Natural killer cell (primary cell): ENCODE measurements around the gene IFNL2. TPM values are rescaled to one million over a fixed set of nuclear protein-coding genes. Genes with fewer than 3 reads are reported as not detected.
"Not testable (repeated sequence)": the region's sequence is repeated elsewhere in the genome, so short reads cannot be mapped to it uniquely, and the experiment has no call there.

Source experiments
- ATAC-seq, 3 donors: fragments of 150-1000 bp in 2 of 3; fragments of 200-7000 bp in 1 of 3; cut with Tn5 transposase; 1 replicate in 1 of 3; 2 replicates in 2 of 3; pipeline ENCODE4 v1.10.0; 2021; ENCODE audit warnings: mild to moderate bottlenecking in 2 of 3, moderate library complexity in 2 of 3
- DNase-seq, 2 donors: peaks; one replicate each; pipeline versions ENCODE4 v3.0.0 to v3.0.0-alpha.2; 2013 to 2021; ENCODE audit warnings: mixed read lengths in 1 of 2
- H3K27ac ChIP-seq: one replicate; pipeline ENCODE4 v1.5.1; 2013; ENCODE audit warnings: mild to moderate bottlenecking, low read length
- H3K27me3 ChIP-seq: one replicate; pipeline ENCODE4 v1.6.1; 2013; ENCODE audit warnings: low read length; ENCODE audit not compliant: control insufficient read depth, insufficient read depth
- H3K36me3 ChIP-seq: one replicate; pipeline ENCODE4 v1.6.1; 2013; ENCODE audit warnings: low read length; ENCODE audit not compliant: control insufficient read depth, insufficient read depth
- H3K4me1 ChIP-seq: one replicate; pipeline ENCODE4 v1.6.1; 2013; ENCODE audit warnings: low read length; ENCODE audit not compliant: control insufficient read depth, insufficient read depth
- H3K4me3 ChIP-seq: one replicate; pipeline ENCODE4 v1.5.1; 2013; ENCODE audit warnings: low read length
- H3K9me3 ChIP-seq: one replicate; pipeline ENCODE4 v1.6.1; 2013; ENCODE audit warnings: low read length; ENCODE audit not compliant: control insufficient read depth, insufficient read depth
- H3K27ac Mint-ChIP-seq, 2 donors: one replicate each; pipeline ENCODE4 v1.8.0; 2022; ENCODE audit warnings: mild to moderate bottlenecking in 2 of 2, mixed read lengths in 2 of 2, moderate library complexity in 1 of 2
- H3K27me3 Mint-ChIP-seq, 2 donors: one replicate each; pipeline ENCODE4 v1.8.0; 2022; ENCODE audit warnings: low read depth in 2 of 2, mixed read lengths in 2 of 2
- H3K36me3 Mint-ChIP-seq: one replicate; pipeline ENCODE4 v1.8.0; 2022; ENCODE audit warnings: mixed read lengths
- H3K4me1 Mint-ChIP-seq, 2 donors: one replicate each; pipeline ENCODE4 v1.8.0; 2022; ENCODE audit warnings: mixed read lengths in 2 of 2
- H3K4me3 Mint-ChIP-seq: one replicate; pipeline ENCODE4 v1.8.0; 2022; ENCODE audit warnings: mild to moderate bottlenecking, moderate library complexity, mixed read lengths
- H3K9me3 Mint-ChIP-seq, 2 donors: one replicate each; pipeline ENCODE4 v1.8.0; 2022; ENCODE audit warnings: mixed read lengths in 2 of 2
- CTCF ChIP-seq: fragments of 200-600 bp; IDR thresholded peaks from one replicate; pipeline ENCODE4 v1.8.0; 2022; ENCODE audit warnings: antibody characterized with exemption
- WGBS: methylation state at CpG from one replicate; pipeline ENCODE4 v1.1.7; 2013; ENCODE audit warnings: missing lambda C conversion rate; ENCODE audit not compliant: insufficient coverage; 5-methylcytosine and 5-hydroxymethylcytosine counted together
- intact Hi-C: fragments of 100-400 bp; cut with micrococcal nuclease; formaldehyde crosslinking; loops from one replicate; pipeline ENCODE4 v1.14.2; 2022
- total RNA-seq, 4 donors: library from RNA; stranded (reverse); fragments of 120-200 nt in 1 of 4; gene quantifications; one replicate each; pipeline versions ENCODE4 v1.2.3 to v1.2.4, GENCODE V29; 2013 to 2022

Gene IFNL2
- total RNA-seq, 3 donors from 2014 or later (not counting 1 experiment from before 2014, with no cell fraction given) = not detected

- Mint-ChIP-seq H3K9me3 (no peaks in the 10 kb centered on the region), H3K27me3 (peaks cover 0 to 2% of the 10 kb centered on the region in 2 donors), H3K27ac (no peak overlapping the region), H3K4me3 (no peak overlapping the region), H3K4me1 (no peaks in the 10 kb centered on the region), H3K36me3 (no peaks in the 10 kb centered on the region)
- ATAC-seq (no peak), DNase-seq (no peak)
- Histone ChIP-seq H3K9me3 (no peaks in the 10 kb centered on the region), H3K36me3 (no peaks in the 10 kb centered on the region), H3K4me3 (no peak overlapping the region), H3K4me1 (peaks cover 4% of the 10 kb centered on the region), H3K27ac (no peak overlapping the region), H3K27me3 (peaks cover 4% of the 10 kb centered on the region)
- TF ChIP-seq CTCF = no peak
- intact Hi-C loops = no loop called here
- WGBS = 88% methylated on average over 8 of the region's 9 CpGs
Measured at GRCh38 chr19:39270036-39270871, 2.1 kb downstream of the IFNL2 start.

- H3K27ac Mint-ChIP-seq, H3K4me1 Mint-ChIP-seq: not testable (repeated sequence)
- WGBS = 95% methylated on average over 5 of the region's 5 CpGs
Measured at GRCh38 chr19:39273859-39274258, 5.7 kb downstream of the IFNL2 start.

GRCh38 chr19:39275578-39275977 lies 7.4 kb downstream of the IFNL2 start:
- Histone ChIP-seq H3K27me3 (no peaks in the 10 kb centered on the region), H3K9me3 (no peaks in the 10 kb centered on the region), H3K4me3 (no peak overlapping the region), H3K4me1 (no peaks in the 10 kb centered on the region), H3K27ac (no peak overlapping the region), H3K36me3 (no peaks in the 10 kb centered on the region)
- WGBS = 88% methylated on average over 5 of the region's 5 CpGs
- Mint-ChIP-seq H3K36me3 (no peaks in the 10 kb centered on the region), H3K27ac (no peak overlapping the region), H3K4me1 (no peaks in the 10 kb centered on the region), H3K9me3 (no peaks in the 10 kb centered on the region), H3K27me3 (no peaks in the 10 kb centered on the region), H3K4me3 (no peak overlapping the region)
- ATAC-seq (no peak), DNase-seq (no peak)
- TF ChIP-seq CTCF = no peak
- intact Hi-C loops = no loop called here

More at GRCh38 chr19:39273859-39274258, 5.7 kb downstream of the IFNL2 start:
- H3K36me3 ChIP-seq, intact Hi-C loops, H3K36me3 Mint-ChIP-seq, DNase-seq, ATAC-seq, H3K9me3 ChIP-seq, H3K27me3 ChIP-seq, H3K9me3 Mint-ChIP-seq, H3K4me1 ChIP-seq, H3K4me3 Mint-ChIP-seq, H3K4me3 ChIP-seq, H3K27ac ChIP-seq, H3K27me3 Mint-ChIP-seq: not testable (repeated sequence)

- Mint-ChIP-seq H3K36me3 (no peaks in the 10 kb centered on the region), H3K27me3 (no peaks in the 10 kb centered on the region), H3K4me3 (no peak overlapping the region), H3K27ac (no peak overlapping the region), H3K4me1 (no peaks in the 10 kb centered on the region), H3K9me3 (no peaks in the 10 kb centered on the region)
- H3K27me3 ChIP-seq = no peaks in the 10 kb centered on the region
- no peaks in the 10 kb centered on the region for H3K4me1 ChIP-seq
- H3K36me3 ChIP-seq = no peaks in the 10 kb centered on the region
- no peak overlapping the region for H3K27ac ChIP-seq
- DNase-seq (no peak), ATAC-seq (no peak)
- H3K9me3 ChIP-seq = no peaks in the 10 kb centered on the region
- intact Hi-C loops = no loop called here
- WGBS = 97% methylated on average over 5 of the region's 5 CpGs
- TF ChIP-seq CTCF = no peak
- H3K4me3 ChIP-seq = no peak overlapping the region
Measured at GRCh38 chr19:39276740-39277139, 8.5 kb downstream of the IFNL2 start.
